Fibroblast of lung (primary cell): ENCODE measurements around the gene NOP9. TPM values are rescaled to one million over a fixed set of nuclear protein-coding genes. Genes with fewer than 3 reads are reported as not detected.

ENCODE experiments used
- DNase-seq, 2 donors: peaks; one replicate each; pipeline versions ENCODE4 v3.0.0 to v3.0.0-alpha.2; 2010; ENCODE audit warnings: low read depth in 2 of 2
- H2AFZ ChIP-seq: 2 replicates; pipeline ENCODE4 v1.5.1; 2012; ENCODE audit warnings: low read length, control low read depth, inconsistent platforms
- H3K27ac ChIP-seq: 2 replicates; pipeline ENCODE4 v1.5.1; 2011; ENCODE audit warnings: low read length, control low read depth; ENCODE audit not compliant: insufficient read depth
- H3K27me3 ChIP-seq: 2 replicates; pipeline ENCODE4 v1.5.1; 2011; ENCODE audit warnings: mild to moderate bottlenecking, low read length; ENCODE audit not compliant: control insufficient read depth, insufficient read depth
- H3K36me3 ChIP-seq: 2 replicates; pipeline ENCODE4 v1.5.1; 2011; ENCODE audit warnings: low read length; ENCODE audit not compliant: control insufficient read depth, insufficient read depth
- H3K4me1 ChIP-seq: 2 replicates; pipeline ENCODE4 v1.5.1; 2011; ENCODE audit warnings: low read length; ENCODE audit not compliant: control insufficient read depth, insufficient read depth; ENCODE audit errors: extremely low read depth
- H3K4me2 ChIP-seq: 2 replicates; pipeline ENCODE4 v1.5.1; 2011; ENCODE audit warnings: low read length, control low read depth; ENCODE audit not compliant: insufficient read depth; ENCODE audit errors: extremely low read depth
- H3K4me3 ChIP-seq, 4 experiments: fragments of 200-600 bp in 1 of 4; sonication (generic) in 1 of 4; replicated peaks in 1 of 4; 2 replicates each; pipeline ENCODE4 v1.5.1; 2011 to 2016; ENCODE audit warnings: low read length in 4 of 4, low read depth in 3 of 4, mild to moderate bottlenecking in 3 of 4, control low read depth in 2 of 4, inconsistent platforms in 1 of 4, mixed read lengths in 1 of 4; ENCODE audit not compliant: insufficient read depth in 1 of 4; ENCODE audit errors: control extremely low read depth in 1 of 4
- H3K79me2 ChIP-seq: 2 replicates; pipeline ENCODE4 v1.5.1; 2012; ENCODE audit warnings: mild to moderate bottlenecking, low read length, inconsistent platforms; ENCODE audit not compliant: control insufficient read depth, insufficient read depth
- H3K9ac ChIP-seq: 2 replicates; pipeline ENCODE4 v1.5.1; 2011; ENCODE audit warnings: mild to moderate bottlenecking, low read length, control low read depth; ENCODE audit not compliant: insufficient read depth
- H3K9me3 ChIP-seq: 2 replicates; pipeline ENCODE4 v1.5.1; 2012; ENCODE audit warnings: low read depth, low read length; ENCODE audit not compliant: control insufficient read depth, insufficient read depth
- H4K20me1 ChIP-seq: 2 replicates; pipeline ENCODE4 v1.5.1; 2011; ENCODE audit warnings: low read length; ENCODE audit not compliant: control insufficient read depth, insufficient read depth; ENCODE audit errors: extremely low read depth
- CTCF ChIP-seq, 2 donors: IDR thresholded peaks in 1 of 2; conservative IDR thresholded peaks in 1 of 2; 1 replicate in 1 of 2; 2 replicates in 1 of 2; pipeline ENCODE4 v1.5.1; 2011 to 2012; ENCODE audit warnings: low read length in 2 of 2, control low read depth in 1 of 2, inconsistent platforms in 1 of 2, low read depth in 1 of 2, mild to moderate bottlenecking in 1 of 2
- EZH2 ChIP-seq: IDR thresholded peaks from 2 replicates; pipeline ENCODE4 v1.5.1; 2012; ENCODE audit warnings: low read length, control low read depth, mild to moderate bottlenecking; ENCODE audit errors: missing control alignments
- polyA plus RNA-seq, 2 donors: library from polyadenylated mRNA; depleted of rRNA in 1 of 2; stranded (reverse) in 1 of 2; unstranded in 1 of 2; fragments of >200 nt; gene quantifications; 2 replicates each; pipeline ENCODE4 v1.2.1, GENCODE V29; 2011 to 2012; ENCODE audit warnings: missing spikeins in 1 of 2
- total RNA-seq: library from RNA; depleted of rRNA; stranded (reverse); fragments of >200 nt; gene quantifications from 2 replicates; pipeline ENCODE4 v1.2.1, GENCODE V29; 2014

The NOP9 gene
- total and polyA plus RNA-seq, 2 donors (not counting 1 experiment from before 2014, with no cell fraction given), result 8.0 to 16.2 TPM

- Histone ChIP-seq H2AFZ (no peak overlapping the region), H3K36me3 (no peaks in the 10 kb centered on the region), H3K27ac (no peak overlapping the region), H3K4me3 (no peak overlapping the region), H3K27me3 (no peaks in the 10 kb centered on the region), H3K4me2 (no peak overlapping the region), H3K9ac (no peak overlapping the region), H3K9me3 (no peaks in the 10 kb centered on the region), H4K20me1 (no peaks in the 10 kb centered on the region), H3K4me1 (no peaks in the 10 kb centered on the region), H3K79me2 (no peaks in the 10 kb centered on the region)
- TF ChIP-seq CTCF (conservative IDR thresholded peaks at IDR 0.05 in 1 of 2, IDR thresholded peaks at IDR 0.05 in 1 of 2; ENCODE audit: low read depth in 1 of 2, low read length in 2 of 2), result no peak
- TF ChIP-seq EZH2, result no peak
- no peak for DNase-seq
Observed at GRCh38 chr14:24282736-24283135, 16.9 kb upstream of the NOP9 start.

- no peak for DNase-seq
- Histone ChIP-seq H3K79me2 (no peaks in the 10 kb centered on the region), H3K4me3 (no peak overlapping the region), H3K36me3 (no peaks in the 10 kb centered on the region), H3K9me3 (no peaks in the 10 kb centered on the region), H3K27me3 (no peaks in the 10 kb centered on the region), H3K27ac (no peak overlapping the region), H4K20me1 (no peaks in the 10 kb centered on the region), H3K4me2 (no peak overlapping the region), H2AFZ (no peak overlapping the region), H3K9ac (no peak overlapping the region), H3K4me1 (no peaks in the 10 kb centered on the region)
- no peak for TF ChIP-seq CTCF (conservative IDR thresholded peaks at IDR 0.05 in 1 of 2, IDR thresholded peaks at IDR 0.05 in 1 of 2; ENCODE audit: low read depth in 1 of 2, low read length in 2 of 2)
- TF ChIP-seq EZH2, result no peak
Observed at GRCh38 chr14:24283796-24284460, 15.7 kb upstream of the NOP9 start.

- no peaks in the 10 kb centered on the region for H4K20me1 ChIP-seq
- H3K79me2 ChIP-seq, result no peaks in the 10 kb centered on the region
- TF ChIP-seq CTCF (conservative IDR thresholded peaks at IDR 0.05 in 1 of 2, IDR thresholded peaks at IDR 0.05 in 1 of 2; ENCODE audit: low read depth in 1 of 2, low read length in 2 of 2) (no peak), EZH2 (no peak)
- no peaks in the 10 kb centered on the region for H3K27me3 ChIP-seq
- H3K4me2 ChIP-seq, result no peak overlapping the region
- DNase-seq, result no peak
- no peak overlapping the region for H2AFZ ChIP-seq
- no peak overlapping the region for H3K27ac ChIP-seq
- no peaks in the 10 kb centered on the region for H3K36me3 ChIP-seq
- no peak overlapping the region for H3K4me3 ChIP-seq
- H3K4me1 ChIP-seq, result no peaks in the 10 kb centered on the region
- H3K9me3 ChIP-seq, result no peaks in the 10 kb centered on the region
- no peak overlapping the region for H3K9ac ChIP-seq
Observed at GRCh38 chr14:24284501-24285035, 15.1 kb upstream of the NOP9 start.
